Caki2 (cell line): ENCODE data around the gene TRPT1. TPM values are rescaled to one million over a fixed set of nuclear protein-coding genes. Genes with fewer than 3 reads are reported as not detected.

Experiments
- DNase-seq: peaks from one replicate; pipeline ENCODE4 v3.0.0-alpha.2; 2015; ENCODE audit warnings: low read depth
- in situ Hi-C: cut with HindIII; loops from 2 replicates; pipeline ENCODE4 v1.10.0; 2016; ENCODE audit warnings: low sequenced_read_pairs, low pct_unique_long_range_greater_than_20kb, mixed read lengths
- total RNA-seq: library from RNA; depleted of rRNA; stranded (reverse); fragments of >200 nt; shearing (Covaris generic); gene quantifications from 2 replicates; pipeline ENCODE4 v1.2.3, GENCODE V29; 2014; ENCODE audit warnings: low replicate concordance; rRNA removed

TRPT1 gene
- 39.1 and 72.3 TPM in 2 replicates for total RNA-seq

- in situ Hi-C loops, result no loop called here
- peak; percentile 77 for DNase-seq
These were observed at the start of gene TRPT1, which contains the start of gene NUDT22 for GRCh38 chr11:64225608-64226506. Gene TRPT1, minus strand, starts transcription at chr11:64226186. Its CDS starts 326 bp downstream, at chr11:64225860. Gene NUDT22, plus strand, starts transcription at chr11:64226274. Its CDS starts 379 bp downstream, at chr11:64226653.

GRCh38 chr11:64275031-64275800, 49.2 kb upstream of the TRPT1 start:
- no peak for DNase-seq
- in situ Hi-C loops, result no loop called here

- DNase-seq, result peak; percentile 99
- in situ Hi-C loops, result no loop called here
These were observed 43.7 kb upstream of the TRPT1 start for GRCh38 chr11:64269540-64270220.

GRCh38 chr11:64268893-64269539, 43.0 kb upstream of the TRPT1 start:
- DNase-seq, result peak; percentile 50
- in situ Hi-C loops, result no loop called here

GRCh38 chr11:64268025-64268892, 42.3 kb upstream of the TRPT1 start:
- DNase-seq, result peak; percentile 44
- in situ Hi-C loops, result no loop called here

GRCh38 chr11:64267207-64267945, 41.4 kb upstream of the TRPT1 start:
- in situ Hi-C loops, result no loop called here
- DNase-seq, result no peak

- in situ Hi-C loops, result no loop called here
- no peak for DNase-seq
These were observed 40.4 kb upstream of the TRPT1 start for GRCh38 chr11:64266339-64266738.

- in situ Hi-C loops, result no loop called here
- DNase-seq, result no peak
These were observed 39.5 kb upstream of the TRPT1 start for GRCh38 chr11:64265176-64266160.

- DNase-seq, result no peak
- in situ Hi-C loops, result no loop called here
These were observed 38.4 kb upstream of the TRPT1 start for GRCh38 chr11:64264371-64264852.

- DNase-seq, result no peak
- in situ Hi-C loops, result no loop called here
These were observed 37.9 kb upstream of the TRPT1 start for GRCh38 chr11:64263947-64264317.

- in situ Hi-C loops, result no loop called here
- DNase-seq, result no peak
These were observed 37.3 kb upstream of the TRPT1 start for GRCh38 chr11:64263021-64263946.

GRCh38 chr11:64262271-64263002, 36.5 kb upstream of the TRPT1 start:
- no peak for DNase-seq
- in situ Hi-C loops, result no loop called here

- in situ Hi-C loops, result no loop called here
- no peak for DNase-seq
These were observed 35.6 kb upstream of the TRPT1 start for GRCh38 chr11:64261556-64262080.
